Naive thymus-derived CD8-positive, alpha-beta T cell (primary cell): ENCODE data around the gene HDAC9. TPM values are rescaled to one million over a fixed set of nuclear protein-coding genes. Genes with fewer than 3 reads are reported as not detected.

ENCODE experiments used
- ATAC-seq, 2 donors: fragments of 150-1000 bp; cut with Tn5 transposase in 1 of 2; sonication (Bioruptor Pico), chemical (Tn5 transposase) in 1 of 2; 1 replicate in 1 of 2; 2 replicates in 1 of 2; pipeline ENCODE4 v1.10.0; 2021; ENCODE audit warnings: mild to moderate bottlenecking in 2 of 2, moderate library complexity in 2 of 2
- POLR2A ChIA-PET: fragments of 350-600 bp; sonication (Branson Sonifier 250); formaldehyde crosslinking; loops from one replicate; lab custom pipeline; 2021; ENCODE audit warnings: antibody characterized with exemption; lab: Charles Lee
- DNase-seq, 10 donors: peaks; one replicate each; pipeline versions ENCODE4 v3.0.0 to v3.0.0-alpha.2; 2020 to 2022
- H3K27ac Mint-ChIP-seq, 10 donors: one replicate each; pipeline ENCODE4 v1.8.0; 2020 to 2022; ENCODE audit warnings: mild to moderate bottlenecking in 10 of 10, mixed read lengths in 10 of 10, moderate library complexity in 4 of 10, inconsistent platforms in 1 of 10
- H3K27me3 Mint-ChIP-seq, 5 donors: one replicate each; pipeline ENCODE4 v1.8.0; 2021 to 2022; ENCODE audit warnings: mixed read lengths in 5 of 5
- H3K36me3 Mint-ChIP-seq, 3 donors: one replicate each; pipeline ENCODE4 v1.8.0; 2020 to 2022; ENCODE audit warnings: mixed read lengths in 3 of 3, mild to moderate bottlenecking in 2 of 3, inconsistent platforms in 1 of 3
- H3K4me1 Mint-ChIP-seq, 4 donors: one replicate each; pipeline ENCODE4 v1.8.0; 2021 to 2022; ENCODE audit warnings: mixed read lengths in 4 of 4
- H3K4me3 Mint-ChIP-seq, 10 donors: one replicate each; pipeline ENCODE4 v1.8.0; 2020 to 2022; ENCODE audit warnings: mild to moderate bottlenecking in 10 of 10, mixed read lengths in 10 of 10, moderate library complexity in 6 of 10, inconsistent platforms in 1 of 10
- H3K9me3 Mint-ChIP-seq, 9 donors: one replicate each; pipeline ENCODE4 v1.8.0; 2020 to 2022; ENCODE audit warnings: mixed read lengths in 9 of 9, mild to moderate bottlenecking in 3 of 9, inconsistent platforms in 1 of 9, moderate library complexity in 1 of 9
- polyA plus RNA-seq, 3 donors: library from polyadenylated mRNA; unstranded; fragments of 300-500 nt; fragmentation: Illumina TruSeq; gene quantifications; one replicate each; pipeline ENCODE4 v1.2.3, GENCODE V29; 2021
- total RNA-seq, 8 experiments: library from RNA in 2 of 8; stranded (reverse) in 2 of 8; gene quantifications; one replicate each; pipeline ENCODE4 v1.2.3 and lab custom pipeline; 2021 to 2026

Gene HDAC9
- total and polyA plus RNA-seq, 5 experiments from 2014 or later: 0.03 to 3.1 (median 2.0) TPM

GRCh38 chr7:18997477-18998150, 502.1 kb downstream of the HDAC9 start:
- H3K4me1 Mint-ChIP-seq: no peaks in the 10 kb centered on the region
- no peak overlapping the region for H3K27ac Mint-ChIP-seq
- H3K36me3 Mint-ChIP-seq: no peaks in the 10 kb centered on the region
- H3K27me3 Mint-ChIP-seq: no peaks in the 10 kb centered on the region
- peaks cover 0 to 3% (median 0%) of the 10 kb centered on the region in 9 donors for H3K9me3 Mint-ChIP-seq
- POLR2A ChIA-PET: no interaction called here
- no peak overlapping the region for H3K4me3 Mint-ChIP-seq
- ATAC-seq (no peak), DNase-seq (no peak)

DNA sequence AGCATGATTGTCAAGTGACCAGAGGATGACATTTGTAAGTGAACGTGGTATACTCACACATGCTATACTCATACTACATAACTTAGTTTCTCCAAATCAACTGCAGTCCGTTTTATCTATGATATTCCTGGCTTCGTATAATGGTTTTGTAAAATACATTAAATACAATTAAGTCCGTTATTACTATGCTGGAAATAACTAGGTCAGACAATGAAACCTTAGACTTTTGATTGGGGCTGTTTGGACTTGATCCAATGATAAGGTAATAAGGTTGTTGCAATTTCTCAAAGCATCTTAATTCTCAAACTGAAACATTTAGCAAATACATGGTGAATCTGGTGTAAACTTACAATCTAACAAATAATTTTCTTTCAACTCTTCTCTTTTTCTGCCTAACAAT, 504.9 kb downstream of the HDAC9 start:
- H3K27ac Mint-ChIP-seq: no peak overlapping the region
- ATAC-seq (no peak), DNase-seq (no peak)
- no peaks in the 10 kb centered on the region for H3K36me3 Mint-ChIP-seq
- no peak overlapping the region for H3K4me3 Mint-ChIP-seq
- no peaks in the 10 kb centered on the region for H3K4me1 Mint-ChIP-seq
- POLR2A ChIA-PET: no interaction called here
- peaks cover 0 to 7% (median 0%) of the 10 kb centered on the region in 9 donors for H3K9me3 Mint-ChIP-seq
- no peaks in the 10 kb centered on the region for H3K27me3 Mint-ChIP-seq

GRCh38 chr7:19001854-19002253, 506.3 kb downstream of the HDAC9 start:
- H3K27me3 Mint-ChIP-seq: no peaks in the 10 kb centered on the region
- POLR2A ChIA-PET: no interaction called here
- H3K4me1 Mint-ChIP-seq: no peaks in the 10 kb centered on the region
- H3K27ac Mint-ChIP-seq: no peak overlapping the region
- no peaks in the 10 kb centered on the region for H3K36me3 Mint-ChIP-seq
- ATAC-seq: no peak
- H3K9me3 Mint-ChIP-seq: peaks cover 0 to 5% (median 0%) of the 10 kb centered on the region in 9 donors
- no peak for DNase-seq
- H3K4me3 Mint-ChIP-seq: no peak overlapping the region

DNA sequence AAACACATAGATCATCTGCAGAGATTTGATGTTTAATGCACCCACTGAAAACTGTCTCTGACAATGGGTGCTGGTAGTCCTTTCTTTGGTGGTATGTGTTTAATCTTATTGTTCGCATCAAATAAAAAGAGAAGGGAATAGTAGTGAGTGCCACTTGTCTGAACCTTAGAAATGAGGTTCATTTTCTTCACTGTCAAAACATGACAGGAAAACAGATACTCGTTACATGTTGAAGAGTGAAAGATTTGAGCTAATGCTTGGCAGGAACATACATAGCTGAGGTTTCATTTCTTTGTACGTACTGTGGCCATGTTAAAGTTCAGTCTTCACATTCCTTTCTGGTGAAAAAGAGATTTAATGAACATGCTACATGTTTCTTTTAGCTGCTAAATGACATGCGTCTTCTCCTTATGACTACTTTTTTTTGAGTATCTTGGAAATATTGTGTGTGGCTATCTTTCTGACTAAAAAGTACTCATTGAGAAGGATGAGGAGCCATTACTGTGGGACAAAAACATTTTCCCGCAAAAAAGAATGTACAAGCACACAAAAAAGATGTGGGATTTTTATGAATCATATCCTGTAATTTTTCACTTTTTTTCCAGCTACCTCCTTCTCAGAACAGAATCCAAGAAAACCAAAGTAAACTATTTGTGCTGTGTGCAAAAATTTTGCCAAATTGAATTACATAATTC, 513.8 kb downstream of the HDAC9 start:
- H3K4me1 Mint-ChIP-seq: no peaks in the 10 kb centered on the region
- POLR2A ChIA-PET: no interaction called here
- no peak for DNase-seq
- H3K4me3 Mint-ChIP-seq: no peak overlapping the region
- H3K27me3 Mint-ChIP-seq: no peaks in the 10 kb centered on the region
- H3K27ac Mint-ChIP-seq: no peak overlapping the region
- ATAC-seq: no peak
- H3K9me3 Mint-ChIP-seq: peaks cover 0 to 12% (median 4%) of the 10 kb centered on the region in 9 donors
- no peaks in the 10 kb centered on the region for H3K36me3 Mint-ChIP-seq

- no peak overlapping the region for H3K27ac Mint-ChIP-seq
- no peaks in the 10 kb centered on the region for H3K27me3 Mint-ChIP-seq
- DNase-seq (no peak), ATAC-seq (no peak)
- H3K36me3 Mint-ChIP-seq: no peaks in the 10 kb centered on the region
- no peak overlapping the region for H3K4me3 Mint-ChIP-seq
- H3K9me3 Mint-ChIP-seq: peaks cover 0 to 14% (median 6%) of the 10 kb centered on the region in 9 donors
- POLR2A ChIA-PET: no interaction called here
- H3K4me1 Mint-ChIP-seq: no peaks in the 10 kb centered on the region
These were observed 514.4 kb downstream of the HDAC9 start for GRCh38 chr7:19009936-19010280.

- DNase-seq (no peak), ATAC-seq (no peak)
- peaks cover 0 to 20% (median 9%) of the 10 kb centered on the region in 9 donors for H3K9me3 Mint-ChIP-seq
- no peaks in the 10 kb centered on the region for H3K27me3 Mint-ChIP-seq
- no peak overlapping the region for H3K4me3 Mint-ChIP-seq
- no peaks in the 10 kb centered on the region for H3K4me1 Mint-ChIP-seq
- no peak overlapping the region for H3K27ac Mint-ChIP-seq
- peaks cover 0 to 7% (median 0%) of the 10 kb centered on the region in 3 donors for H3K36me3 Mint-ChIP-seq
- POLR2A ChIA-PET: no interaction called here
These were observed 515.7 kb downstream of the HDAC9 start for GRCh38 chr7:19011212-19011611.

DNA sequence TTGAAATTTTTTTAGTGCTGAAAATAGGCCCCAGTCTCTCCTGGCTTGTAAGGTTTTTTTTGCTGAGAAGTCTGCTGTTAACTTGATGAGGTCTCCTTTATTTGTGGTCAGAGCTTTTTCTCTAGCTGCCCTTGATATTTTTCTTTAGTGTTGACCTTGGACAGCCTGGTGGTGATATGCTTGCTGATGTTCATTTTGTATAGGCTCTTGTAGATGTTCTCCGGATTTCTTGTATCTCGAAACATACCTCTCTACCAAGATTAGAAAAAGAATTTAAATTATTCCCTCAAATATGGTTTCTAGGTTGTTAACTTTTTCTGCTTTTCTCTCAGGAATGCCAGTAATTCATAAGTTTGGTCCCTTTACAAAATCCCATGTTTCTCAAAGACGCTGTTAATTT, 519.5 kb downstream of the HDAC9 start:
- Mint-ChIP-seq H3K36me3 (peaks cover 0 to 12% (median 0%) of the 10 kb centered on the region in 3 donors), H3K4me3 (no peak overlapping the region), H3K27me3 (no peaks in the 10 kb centered on the region), H3K9me3 (peaks cover 6 to 22% (median 14%) of the 10 kb centered on the region in 9 donors), H3K27ac (no peak overlapping the region), H3K4me1 (no peaks in the 10 kb centered on the region)
- DNase-seq (no peak), ATAC-seq (no peak)
- POLR2A ChIA-PET: no interaction called here

DNA sequence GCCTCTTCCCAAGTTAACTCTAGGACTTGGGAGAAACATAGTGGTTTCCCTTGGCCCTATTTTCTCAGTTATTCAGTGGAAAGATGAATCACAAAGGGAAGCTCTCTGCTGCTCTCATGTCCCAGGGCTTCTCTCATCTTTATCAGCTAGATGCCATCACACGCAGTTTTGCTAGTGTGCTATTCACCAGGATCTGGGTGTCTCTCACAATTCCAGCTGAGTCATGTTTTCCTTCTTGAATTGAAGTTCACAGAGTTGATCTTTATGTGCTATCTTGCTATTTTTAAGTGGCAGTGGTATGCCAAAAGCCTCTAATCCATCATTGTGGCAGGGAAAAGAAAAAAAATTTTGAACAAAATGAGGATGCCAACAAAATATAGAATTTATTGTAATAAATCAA, 520.6 kb downstream of the HDAC9 start:
- Mint-ChIP-seq H3K4me1 (no peaks in the 10 kb centered on the region), H3K36me3 (peaks cover 0 to 12% (median 0%) of the 10 kb centered on the region in 3 donors), H3K27ac (no peak overlapping the region), H3K27me3 (no peaks in the 10 kb centered on the region), H3K9me3 (peaks cover 6 to 22% (median 13%) of the 10 kb centered on the region in 9 donors), H3K4me3 (no peak overlapping the region)
- ATAC-seq (no peak), DNase-seq (no peak)
- POLR2A ChIA-PET: no interaction called here

- Mint-ChIP-seq H3K27ac (no peak overlapping the region), H3K4me3 (no peak overlapping the region), H3K27me3 (no peaks in the 10 kb centered on the region), H3K4me1 (no peaks in the 10 kb centered on the region), H3K36me3 (peaks cover 0 to 12% (median 0%) of the 10 kb centered on the region in 3 donors), H3K9me3 (peaks cover 6 to 22% (median 13%) of the 10 kb centered on the region in 9 donors)
- ATAC-seq (no peak), DNase-seq (no peak)
- POLR2A ChIA-PET: no interaction called here
These were observed 521.8 kb downstream of the HDAC9 start for GRCh38 chr7:19017374-19017773.

- H3K27me3 Mint-ChIP-seq: no peaks in the 10 kb centered on the region
- DNase-seq (no peak), ATAC-seq (no peak)
- POLR2A ChIA-PET: no interaction called here
- H3K4me3 Mint-ChIP-seq: no peak overlapping the region
- no peak overlapping the region for H3K27ac Mint-ChIP-seq
- H3K4me1 Mint-ChIP-seq: no peaks in the 10 kb centered on the region
- peaks cover 0 to 12% (median 0%) of the 10 kb centered on the region in 3 donors for H3K36me3 Mint-ChIP-seq
- H3K9me3 Mint-ChIP-seq: peaks cover 3 to 15% (median 11%) of the 10 kb centered on the region in 9 donors
These were observed 524.5 kb downstream of the HDAC9 start for GRCh38 chr7:19020062-19020461.

DNA sequence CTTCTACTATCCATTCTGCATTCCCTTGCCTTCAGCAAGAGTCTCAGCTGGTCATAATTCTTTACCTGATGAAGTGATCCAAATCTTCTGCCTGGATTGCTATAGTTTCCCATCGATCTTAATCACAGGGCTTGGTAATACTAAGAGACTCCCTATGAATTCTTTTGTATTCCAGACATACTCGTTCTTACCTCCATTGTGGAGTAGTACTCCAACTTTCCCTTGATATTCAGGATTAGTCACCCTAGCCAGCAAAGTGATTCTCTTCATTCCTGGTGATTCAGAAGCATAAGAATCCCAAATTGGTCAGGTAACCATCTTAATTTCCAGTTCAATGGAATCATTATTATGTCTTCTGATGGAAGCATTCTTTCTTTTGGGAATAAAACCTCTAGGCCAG, 525.2 kb downstream of the HDAC9 start:
- POLR2A ChIA-PET: no interaction called here
- H3K27me3 Mint-ChIP-seq: no peaks in the 10 kb centered on the region
- H3K36me3 Mint-ChIP-seq: peaks cover 0 to 10% (median 0%) of the 10 kb centered on the region in 3 donors
- H3K27ac Mint-ChIP-seq: no peak overlapping the region
- H3K9me3 Mint-ChIP-seq: peaks cover 2 to 14% (median 9%) of the 10 kb centered on the region in 9 donors
- H3K4me3 Mint-ChIP-seq: no peak overlapping the region
- ATAC-seq: no peak
- DNase-seq: no peak
- H3K4me1 Mint-ChIP-seq: no peaks in the 10 kb centered on the region

DNA sequence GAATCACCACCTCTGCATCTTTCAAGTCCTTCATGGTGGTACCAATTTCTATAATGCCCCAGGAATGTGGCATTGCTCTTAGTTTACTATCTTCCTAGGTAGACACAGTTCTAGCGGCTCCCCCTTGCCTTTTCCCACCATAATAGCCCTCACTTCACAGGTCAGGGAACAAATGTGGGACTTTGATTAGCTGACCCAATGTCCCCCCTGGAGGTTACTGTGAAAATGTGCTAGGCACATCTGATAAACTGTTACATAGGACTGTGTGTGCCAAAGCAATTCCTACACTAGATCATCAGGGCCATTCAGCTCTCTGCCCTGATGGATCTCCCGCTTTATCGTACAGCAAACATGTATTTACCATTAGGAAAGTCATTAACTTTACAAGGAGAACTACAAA, 527.9 kb downstream of the HDAC9 start:
- H3K4me1 Mint-ChIP-seq: no peaks in the 10 kb centered on the region
- no peak for ATAC-seq
- peaks cover 0 to 4% (median 0%) of the 10 kb centered on the region in 9 donors for H3K9me3 Mint-ChIP-seq
- POLR2A ChIA-PET: no interaction called here
- no peak overlapping the region for H3K4me3 Mint-ChIP-seq
- H3K27me3 Mint-ChIP-seq: no peaks in the 10 kb centered on the region
- no peak overlapping the region for H3K27ac Mint-ChIP-seq
- H3K36me3 Mint-ChIP-seq: no peaks in the 10 kb centered on the region
- DNase-seq: no peak

DNA sequence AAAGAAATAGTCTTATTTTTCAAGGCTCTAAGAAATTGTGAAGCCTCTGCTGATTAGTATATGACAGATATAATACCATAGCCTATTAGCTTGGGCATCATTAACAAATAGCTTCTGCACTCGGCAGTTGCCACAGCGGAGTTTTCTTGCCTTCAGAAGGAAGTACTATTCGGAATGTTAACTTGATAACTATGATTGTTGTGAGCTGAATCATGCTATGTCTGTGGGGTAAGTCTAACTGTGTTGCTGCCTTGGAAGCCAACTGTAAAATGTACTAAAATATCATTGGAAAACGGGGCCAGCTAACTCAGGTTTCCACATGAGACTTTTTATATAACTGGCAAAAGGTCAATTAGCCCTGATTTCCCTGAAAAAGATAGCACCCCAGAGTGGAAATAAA, 528.7 kb downstream of the HDAC9 start:
- H3K4me1 Mint-ChIP-seq: no peaks in the 10 kb centered on the region
- H3K36me3 Mint-ChIP-seq: no peaks in the 10 kb centered on the region
- POLR2A ChIA-PET: no interaction called here
- peaks cover 0 to 4% (median 0%) of the 10 kb centered on the region in 9 donors for H3K9me3 Mint-ChIP-seq
- no peaks in the 10 kb centered on the region for H3K27me3 Mint-ChIP-seq
- no peak overlapping the region for H3K27ac Mint-ChIP-seq
- DNase-seq (no peak), ATAC-seq (no peak)
- H3K4me3 Mint-ChIP-seq: no peak overlapping the region
